ENCODE data around the gene SCD5.

The SCD5 gene

GRCh38 chr4:82694046-82694445 lies 104.5 kb downstream of the SCD5 start:
- Histone ChIP-seq H3K27me3 (ENCODE audit: control insufficient read depth, insufficient read depth, low read length) (no peaks in the 10 kb centered on the region), H3K9ac (ENCODE audit: low read depth, low read length) (no peak overlapping the region), H3K36me3 (ENCODE audit: control insufficient read depth, insufficient read depth, low read length) (no peaks in the 10 kb centered on the region), H3K9me3 (ENCODE audit: control insufficient read depth, insufficient read depth, low read length) (no peaks in the 10 kb centered on the region), H3K4me1 (ENCODE audit: control insufficient read depth, insufficient read depth, low read length) (peaks cover 10% of the 10 kb centered on the region), H3K4me3 (ENCODE audit: low read depth, low read length) (no peak overlapping the region)

GRCh38 chr4:82692101-82692780 lies 106.4 kb downstream of the SCD5 start:
- Histone ChIP-seq H3K4me3 (ENCODE audit: low read depth, low read length) (no peak overlapping the region), H3K27me3 (ENCODE audit: control insufficient read depth, insufficient read depth, low read length) (no peaks in the 10 kb centered on the region), H3K36me3 (ENCODE audit: control insufficient read depth, insufficient read depth, low read length) (no peaks in the 10 kb centered on the region), H3K9me3 (ENCODE audit: control insufficient read depth, insufficient read depth, low read length) (no peaks in the 10 kb centered on the region), H3K9ac (ENCODE audit: low read depth, low read length) (no peak overlapping the region), H3K4me1 (ENCODE audit: control insufficient read depth, insufficient read depth, low read length) (peaks cover under 1% of the 10 kb centered on the region)

- no peaks in the 10 kb centered on the region for H3K4me1 ChIP-seq (ENCODE audit: control insufficient read depth, insufficient read depth, low read length)
- H3K4me3 ChIP-seq (ENCODE audit: low read depth, low read length) = no peak overlapping the region
- no peaks in the 10 kb centered on the region for H3K27me3 ChIP-seq (ENCODE audit: control insufficient read depth, insufficient read depth, low read length)
- no peaks in the 10 kb centered on the region for H3K9me3 ChIP-seq (ENCODE audit: control insufficient read depth, insufficient read depth, low read length)
- no peak overlapping the region for H3K9ac ChIP-seq (ENCODE audit: low read depth, low read length)
- H3K36me3 ChIP-seq (ENCODE audit: control insufficient read depth, insufficient read depth, low read length) = no peaks in the 10 kb centered on the region
Observed at GRCh38 chr4:82691431-82691830, 107.2 kb downstream of the SCD5 start.

- Histone ChIP-seq H3K9ac (ENCODE audit: low read depth, low read length) (no peak overlapping the region), H3K27me3 (ENCODE audit: control insufficient read depth, insufficient read depth, low read length) (no peaks in the 10 kb centered on the region), H3K9me3 (ENCODE audit: control insufficient read depth, insufficient read depth, low read length) (no peaks in the 10 kb centered on the region), H3K4me3 (ENCODE audit: low read depth, low read length) (no peak overlapping the region), H3K36me3 (ENCODE audit: control insufficient read depth, insufficient read depth, low read length) (no peaks in the 10 kb centered on the region), H3K4me1 (ENCODE audit: control insufficient read depth, insufficient read depth, low read length) (no peaks in the 10 kb centered on the region)
Observed at GRCh38 chr4:82688091-82688795, 110.4 kb downstream of the SCD5 start.

GRCh38 chr4:82687531-82687930 lies 111.1 kb downstream of the SCD5 start:
- no peak overlapping the region for H3K9ac ChIP-seq (ENCODE audit: low read depth, low read length)
- H3K4me1 ChIP-seq (ENCODE audit: control insufficient read depth, insufficient read depth, low read length) = no peaks in the 10 kb centered on the region
- no peaks in the 10 kb centered on the region for H3K27me3 ChIP-seq (ENCODE audit: control insufficient read depth, insufficient read depth, low read length)
- no peaks in the 10 kb centered on the region for H3K36me3 ChIP-seq (ENCODE audit: control insufficient read depth, insufficient read depth, low read length)
- H3K4me3 ChIP-seq (ENCODE audit: low read depth, low read length) = no peak overlapping the region
- H3K9me3 ChIP-seq (ENCODE audit: control insufficient read depth, insufficient read depth, low read length) = no peaks in the 10 kb centered on the region

- no peaks in the 10 kb centered on the region for H3K4me1 ChIP-seq (ENCODE audit: control insufficient read depth, insufficient read depth, low read length)
- no peak overlapping the region for H3K9ac ChIP-seq (ENCODE audit: low read depth, low read length)
- no peaks in the 10 kb centered on the region for H3K36me3 ChIP-seq (ENCODE audit: control insufficient read depth, insufficient read depth, low read length)
- no peak overlapping the region for H3K4me3 ChIP-seq (ENCODE audit: low read depth, low read length)
- H3K9me3 ChIP-seq (ENCODE audit: control insufficient read depth, insufficient read depth, low read length) = no peaks in the 10 kb centered on the region
- H3K27me3 ChIP-seq (ENCODE audit: control insufficient read depth, insufficient read depth, low read length) = no peaks in the 10 kb centered on the region
Observed at GRCh38 chr4:82681754-82682153, 116.8 kb downstream of the SCD5 start.

GRCh38 chr4:82680834-82681233 lies 117.8 kb downstream of the SCD5 start:
- Histone ChIP-seq H3K9ac (ENCODE audit: low read depth, low read length) (no peak overlapping the region), H3K27me3 (ENCODE audit: control insufficient read depth, insufficient read depth, low read length) (no peaks in the 10 kb centered on the region), H3K36me3 (ENCODE audit: control insufficient read depth, insufficient read depth, low read length) (no peaks in the 10 kb centered on the region), H3K9me3 (ENCODE audit: control insufficient read depth, insufficient read depth, low read length) (no peaks in the 10 kb centered on the region), H3K4me3 (ENCODE audit: low read depth, low read length) (no peak overlapping the region), H3K4me1 (ENCODE audit: control insufficient read depth, insufficient read depth, low read length) (no peaks in the 10 kb centered on the region)

GRCh38 chr4:82679531-82679930 lies 119.1 kb downstream of the SCD5 start:
- H3K27me3 ChIP-seq (ENCODE audit: control insufficient read depth, insufficient read depth, low read length) = no peaks in the 10 kb centered on the region
- no peaks in the 10 kb centered on the region for H3K36me3 ChIP-seq (ENCODE audit: control insufficient read depth, insufficient read depth, low read length)
- no peak overlapping the region for H3K4me3 ChIP-seq (ENCODE audit: low read depth, low read length)
- H3K9me3 ChIP-seq (ENCODE audit: control insufficient read depth, insufficient read depth, low read length) = no peaks in the 10 kb centered on the region
- H3K9ac ChIP-seq (ENCODE audit: low read depth, low read length) = no peak overlapping the region
- H3K4me1 ChIP-seq (ENCODE audit: control insufficient read depth, insufficient read depth, low read length) = no peaks in the 10 kb centered on the region

- Histone ChIP-seq H3K4me1 (ENCODE audit: control insufficient read depth, insufficient read depth, low read length) (no peaks in the 10 kb centered on the region), H3K27me3 (ENCODE audit: control insufficient read depth, insufficient read depth, low read length) (no peaks in the 10 kb centered on the region), H3K9ac (ENCODE audit: low read depth, low read length) (no peak overlapping the region), H3K9me3 (ENCODE audit: control insufficient read depth, insufficient read depth, low read length) (no peaks in the 10 kb centered on the region), H3K4me3 (ENCODE audit: low read depth, low read length) (no peak overlapping the region), H3K36me3 (ENCODE audit: control insufficient read depth, insufficient read depth, low read length) (no peaks in the 10 kb centered on the region)
Observed at GRCh38 chr4:82678051-82678450, 120.5 kb downstream of the SCD5 start.

- Histone ChIP-seq H3K27me3 (ENCODE audit: control insufficient read depth, insufficient read depth, low read length) (no peaks in the 10 kb centered on the region), H3K4me1 (ENCODE audit: control insufficient read depth, insufficient read depth, low read length) (no peaks in the 10 kb centered on the region), H3K9me3 (ENCODE audit: control insufficient read depth, insufficient read depth, low read length) (no peaks in the 10 kb centered on the region), H3K4me3 (ENCODE audit: low read depth, low read length) (no peak overlapping the region), H3K36me3 (ENCODE audit: control insufficient read depth, insufficient read depth, low read length) (no peaks in the 10 kb centered on the region), H3K9ac (ENCODE audit: low read depth, low read length) (no peak overlapping the region)
Observed at GRCh38 chr4:82677327-82677726, 121.3 kb downstream of the SCD5 start.

- H3K4me3 ChIP-seq (ENCODE audit: low read depth, low read length) = no peak overlapping the region
- H3K9ac ChIP-seq (ENCODE audit: low read depth, low read length) = no peak overlapping the region
- H3K9me3 ChIP-seq (ENCODE audit: control insufficient read depth, insufficient read depth, low read length) = no peaks in the 10 kb centered on the region
- H3K27me3 ChIP-seq (ENCODE audit: control insufficient read depth, insufficient read depth, low read length) = no peaks in the 10 kb centered on the region
- no peaks in the 10 kb centered on the region for H3K36me3 ChIP-seq (ENCODE audit: control insufficient read depth, insufficient read depth, low read length)
- H3K4me1 ChIP-seq (ENCODE audit: control insufficient read depth, insufficient read depth, low read length) = no peaks in the 10 kb centered on the region
Observed at GRCh38 chr4:82667761-82668480, 130.7 kb downstream of the SCD5 start.
